Lung (tissue), 16 donors: Measurements from ENCODE around the gene KLHL7. TPM values are rescaled to one million over a fixed set of nuclear protein-coding genes. Genes with fewer than 3 reads are reported as not detected.

ENCODE experiments used
- ATAC-seq: fragments of 200-7000 bp; cut with Tn5 transposase; one replicate; pipeline ENCODE4 v1.9.1; 2020; ENCODE audit warnings: moderate number of reproducible peaks; ENCODE audit not compliant: insufficient read depth, low FRiP score
- DNase-seq, 3 donors: peaks; one replicate each; pipeline ENCODE4 v3.0.0-alpha.2; 2013 to 2017
- H3K27ac ChIP-seq, 2 donors: one replicate each; pipeline ENCODE4 v1.5.1; 2013; ENCODE audit warnings: mild to moderate bottlenecking in 2 of 2, moderate library complexity in 2 of 2, control low read depth in 1 of 2, inconsistent platforms in 1 of 2, low read depth in 1 of 2, low read length in 1 of 2
- H3K27me3 ChIP-seq, 3 donors: one replicate each; pipeline ENCODE4 v1.5.1; 2013; ENCODE audit warnings: low read length in 2 of 3; ENCODE audit not compliant: control insufficient read depth in 3 of 3, insufficient read depth in 3 of 3
- H3K36me3 ChIP-seq, 4 donors: one replicate each; pipeline ENCODE4 v1.5.1; 2013; ENCODE audit warnings: low read length in 4 of 4, mild to moderate bottlenecking in 1 of 4, moderate library complexity in 1 of 4; ENCODE audit not compliant: control insufficient read depth in 4 of 4, insufficient read depth in 4 of 4
- H3K4me1 ChIP-seq, 5 donors: one replicate each; pipeline ENCODE4 v1.5.1; 2013; ENCODE audit warnings: low read length in 5 of 5, mild to moderate bottlenecking in 2 of 5, moderate library complexity in 1 of 5; ENCODE audit not compliant: control insufficient read depth in 5 of 5, insufficient read depth in 5 of 5
- H3K4me3 ChIP-seq: one replicate; pipeline ENCODE4 v1.5.1; 2013; ENCODE audit warnings: mild to moderate bottlenecking, control low read depth, moderate library complexity
- H3K9ac ChIP-seq, 2 donors: one replicate each; pipeline ENCODE4 v1.5.1; 2013; ENCODE audit warnings: low read length in 2 of 2, control low read depth in 1 of 2; ENCODE audit not compliant: insufficient read depth in 1 of 2
- H3K9me3 ChIP-seq, 4 donors: one replicate each; pipeline ENCODE4 v1.5.1; 2013; ENCODE audit warnings: low read length in 3 of 4, mild to moderate bottlenecking in 1 of 4, moderate library complexity in 1 of 4; ENCODE audit not compliant: control insufficient read depth in 4 of 4, insufficient read depth in 3 of 4
- WGBS, 2 donors: extraction: QIAGEN DNeasy Blood & Tissue Kit; methylation state at CpG; one replicate each; pipeline ENCODE4 v1.1.7; 2013; 5-methylcytosine and 5-hydroxymethylcytosine counted together
- long read RNA-seq, 5 donors: transcript quantifications; one replicate each; lab custom pipeline, GENCODE V29; 2026
- polyA plus RNA-seq, 2 donors: library from polyadenylated mRNA; stranded (reverse); fragments of 200-250 nt; gene quantifications; one replicate each; pipeline ENCODE4 v1.2.1, GENCODE V29; 2013
- total RNA-seq, 2 donors: library from RNA; depleted of rRNA in 1 of 2; stranded (reverse); fragments of >200 nt in 1 of 2; gene quantifications; one replicate each; pipeline ENCODE4 v1.2.1, GENCODE V29; 2014 to 2021
- TF ChIP-seq, protein P1 (sequence below): IDR thresholded peaks from 2 replicates; pipeline ENCODE4 v1.5.1; 2012; ENCODE audit warnings: mild to moderate bottlenecking; ENCODE audit errors: control extremely low read depth, extremely low read depth
- donor health status: control.
- donor health status: control.
- donor health status: Bipolar disorder and iron deficiency.
- donor health status: healthy.
- donor health status: DM: yes; HTN: yes; CAD: no.

Gene KLHL7, protein sequence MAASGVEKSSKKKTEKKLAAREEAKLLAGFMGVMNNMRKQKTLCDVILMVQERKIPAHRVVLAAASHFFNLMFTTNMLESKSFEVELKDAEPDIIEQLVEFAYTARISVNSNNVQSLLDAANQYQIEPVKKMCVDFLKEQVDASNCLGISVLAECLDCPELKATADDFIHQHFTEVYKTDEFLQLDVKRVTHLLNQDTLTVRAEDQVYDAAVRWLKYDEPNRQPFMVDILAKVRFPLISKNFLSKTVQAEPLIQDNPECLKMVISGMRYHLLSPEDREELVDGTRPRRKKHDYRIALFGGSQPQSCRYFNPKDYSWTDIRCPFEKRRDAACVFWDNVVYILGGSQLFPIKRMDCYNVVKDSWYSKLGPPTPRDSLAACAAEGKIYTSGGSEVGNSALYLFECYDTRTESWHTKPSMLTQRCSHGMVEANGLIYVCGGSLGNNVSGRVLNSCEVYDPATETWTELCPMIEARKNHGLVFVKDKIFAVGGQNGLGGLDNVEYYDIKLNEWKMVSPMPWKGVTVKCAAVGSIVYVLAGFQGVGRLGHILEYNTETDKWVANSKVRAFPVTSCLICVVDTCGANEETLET
- 10 to 100 TPM; 20.9 to 38.1 TPM for total RNA-seq
- polyA plus RNA-seq, result 10 to 100 TPM; 11.5 to 14.3 TPM
- long read RNA-seq, donor 1, full-length matches to known transcripts, result 14 of 20 reads
- long read RNA-seq, donor 1, partial matches to known transcripts, result 6 of 20 reads
- long read RNA-seq, donor 1, other reads (novel, unspliced or antisense), result 0 of 20 reads
- long read RNA-seq, donor 2, full-length matches to known transcripts, result 5 of 5 reads
- long read RNA-seq, donor 2, partial matches to known transcripts, result 0 of 5 reads
- long read RNA-seq, donor 2, other reads (novel, unspliced or antisense), result 0 of 5 reads
- long read RNA-seq, donor 3, full-length matches to known transcripts, result 8 of 8 reads
- long read RNA-seq, donor 3, partial matches to known transcripts, result 0 of 8 reads
- long read RNA-seq, donor 3, other reads (novel, unspliced or antisense), result 0 of 8 reads
- long read RNA-seq, donor 4, full-length matches to known transcripts, result 5 of 5 reads
- long read RNA-seq, donor 4, partial matches to known transcripts, result 0 of 5 reads
- long read RNA-seq, donor 4, other reads (novel, unspliced or antisense), result 0 of 5 reads
- long read RNA-seq, donor 5, full-length matches to known transcripts, result 22 of 29 reads
- long read RNA-seq, donor 5, partial matches to known transcripts, result 7 of 29 reads
- long read RNA-seq, donor 5, other reads (novel, unspliced or antisense), result 0 of 29 reads

DNA sequence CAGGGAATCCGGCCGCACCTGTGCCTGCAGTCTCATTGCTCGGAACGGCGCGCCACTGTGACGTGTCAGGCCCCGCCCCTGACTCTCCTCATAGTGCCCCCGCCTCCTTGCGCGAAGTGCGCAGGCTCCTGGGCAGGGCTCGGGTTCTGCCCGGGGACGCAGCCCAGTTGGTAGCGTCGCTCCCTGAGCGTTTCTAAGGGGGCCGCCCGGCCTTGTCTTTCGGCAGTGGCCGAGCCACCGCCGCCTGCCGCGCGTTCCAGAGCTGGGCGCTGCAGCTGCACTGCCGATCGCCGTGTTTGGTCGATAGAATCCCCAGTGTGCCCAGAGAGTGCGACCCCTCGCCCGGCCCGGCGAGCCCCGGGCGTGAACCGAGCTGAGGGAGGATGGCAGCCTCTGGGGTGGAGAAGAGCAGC, at the start of gene KLHL7:
KLHL7 (plus strand) TSS at position 142 of the 413 bp plus-strand sequence; CDS start at position 384, 242 bp downstream.
- Histone ChIP-seq H3K9ac (peak within 1 kb of the TSS; percentile 88 to 95), H3K36me3 (peaks cover 0 to 4% (median 0%) of the 10 kb centered on the region in 4 donors), H3K27me3 (no peaks in the 10 kb centered on the region), H3K27ac (peak within 1 kb of the TSS; percentile 88 to 90), H3K4me3 (peak within 1 kb of the TSS; percentile 69), H3K9me3 (peaks cover 0 to 3% (median 0%) of the 10 kb centered on the region in 4 donors), H3K4me1 (peaks cover 0 to 24% (median 7%) of the 10 kb centered on the region in 5 donors)
- WGBS, 2 donors, result 0% methylated on average over 40 of the region's 40 CpGs
- DNase-seq, result peak; percentile 96 to 98 (median 97)
- TF ChIP-seq, protein P1, sequence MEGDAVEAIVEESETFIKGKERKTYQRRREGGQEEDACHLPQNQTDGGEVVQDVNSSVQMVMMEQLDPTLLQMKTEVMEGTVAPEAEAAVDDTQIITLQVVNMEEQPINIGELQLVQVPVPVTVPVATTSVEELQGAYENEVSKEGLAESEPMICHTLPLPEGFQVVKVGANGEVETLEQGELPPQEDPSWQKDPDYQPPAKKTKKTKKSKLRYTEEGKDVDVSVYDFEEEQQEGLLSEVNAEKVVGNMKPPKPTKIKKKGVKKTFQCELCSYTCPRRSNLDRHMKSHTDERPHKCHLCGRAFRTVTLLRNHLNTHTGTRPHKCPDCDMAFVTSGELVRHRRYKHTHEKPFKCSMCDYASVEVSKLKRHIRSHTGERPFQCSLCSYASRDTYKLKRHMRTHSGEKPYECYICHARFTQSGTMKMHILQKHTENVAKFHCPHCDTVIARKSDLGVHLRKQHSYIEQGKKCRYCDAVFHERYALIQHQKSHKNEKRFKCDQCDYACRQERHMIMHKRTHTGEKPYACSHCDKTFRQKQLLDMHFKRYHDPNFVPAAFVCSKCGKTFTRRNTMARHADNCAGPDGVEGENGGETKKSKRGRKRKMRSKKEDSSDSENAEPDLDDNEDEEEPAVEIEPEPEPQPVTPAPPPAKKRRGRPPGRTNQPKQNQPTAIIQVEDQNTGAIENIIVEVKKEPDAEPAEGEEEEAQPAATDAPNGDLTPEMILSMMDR, result no peak
- ATAC-seq, result peak; percentile 100

DNA sequence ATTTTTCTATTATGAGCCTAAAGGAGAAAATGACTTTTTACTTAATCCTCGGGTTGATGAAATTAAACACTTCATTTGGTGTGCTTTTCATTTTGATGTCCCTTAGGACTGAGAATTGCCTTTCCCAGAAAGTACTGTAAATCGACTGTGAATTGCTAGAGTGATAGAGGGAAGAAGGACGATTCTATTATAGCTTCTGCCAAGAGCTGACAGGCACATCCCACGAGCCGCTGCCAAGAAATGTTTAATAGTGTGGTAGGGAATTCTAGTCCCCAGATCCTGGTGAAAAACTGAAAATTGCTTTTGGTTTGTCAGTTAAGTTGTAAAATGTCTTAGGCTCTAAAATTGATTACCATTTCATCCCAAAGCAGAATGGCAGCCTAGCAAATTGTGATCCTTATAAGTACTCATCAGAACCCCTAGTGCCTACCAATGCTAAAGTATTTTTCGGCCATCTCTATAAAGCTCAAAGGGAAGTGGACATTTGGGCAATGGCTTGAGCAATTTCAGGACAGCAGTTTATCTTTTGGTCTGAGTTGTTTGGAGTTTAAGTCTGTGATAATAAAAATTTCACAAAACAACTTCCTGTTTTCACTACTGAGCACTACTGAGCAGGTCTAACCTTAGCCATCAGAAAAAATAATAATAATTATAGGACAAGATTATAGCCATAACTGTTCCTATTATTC, 47.0 kb upstream of the KLHL7 start:
- H3K27me3 ChIP-seq, result no peaks in the 10 kb centered on the region
- H3K27ac ChIP-seq, result no peak overlapping the region
- H3K4me3 ChIP-seq, result no peak overlapping the region
- DNase-seq (peak; percentile 73 to 93 (median 89)), ATAC-seq (no peak)
- H3K36me3 ChIP-seq, result no peaks in the 10 kb centered on the region
- WGBS, 2 donors, result 59 to 73% methylated on average over 6 of the region's 6 CpGs
- TF ChIP-seq, protein P1, result no peak
- no peak overlapping the region for H3K9ac ChIP-seq
- peaks cover 0 to 11% (median 0%) of the 10 kb centered on the region in 5 donors for H3K4me1 ChIP-seq
- no peaks in the 10 kb centered on the region for H3K9me3 ChIP-seq

DNA sequence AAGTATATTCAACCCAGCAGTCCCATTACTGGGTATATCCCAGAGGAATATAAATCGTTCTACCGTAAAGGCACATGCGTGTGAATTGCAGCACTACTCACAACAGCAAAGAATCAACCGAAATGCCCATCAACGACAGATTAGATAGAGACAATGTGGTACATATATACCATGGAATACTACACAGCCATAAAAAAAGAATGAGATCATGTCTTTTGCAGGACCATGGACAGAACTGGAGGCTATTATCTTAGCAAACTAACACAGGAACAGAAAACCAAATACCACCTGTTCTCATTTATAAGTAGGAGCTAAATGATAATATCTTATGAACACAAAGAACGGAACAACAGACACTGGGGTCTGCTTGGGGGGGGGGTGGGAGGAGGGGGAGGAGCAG, 44.3 kb upstream of the KLHL7 start:
- no peak overlapping the region for H3K4me3 ChIP-seq
- H3K9ac ChIP-seq, result no peak overlapping the region
- no peaks in the 10 kb centered on the region for H3K27me3 ChIP-seq
- H3K36me3 ChIP-seq, result no peaks in the 10 kb centered on the region
- DNase-seq (no peak), ATAC-seq (no peak)
- TF ChIP-seq, protein P1, result no peak
- WGBS, 2 donors, result 80 to 97% methylated on average over 6 of the region's 6 CpGs
- H3K9me3 ChIP-seq, result no peaks in the 10 kb centered on the region
- peaks cover 0 to 11% (median 0%) of the 10 kb centered on the region in 5 donors for H3K4me1 ChIP-seq
- H3K27ac ChIP-seq, result no peak overlapping the region
